SK-MEL-5 (cell line): ENCODE data around the gene MYBPC2. TPM values are rescaled to one million over a fixed set of nuclear protein-coding genes. Genes with fewer than 3 reads are reported as not detected.

Experiments
- DNase-seq: peaks from one replicate; pipeline ENCODE4 v3.0.0-alpha.2; 2016; ENCODE audit warnings: low read depth, low spot score
- in situ Hi-C: cut with HindIII; loops from 2 replicates; pipeline ENCODE4 v1.10.0; 2016; ENCODE audit warnings: low sequenced_read_pairs, high pct_unique_total_duplicates, low pct_unique_long_range_greater_than_20kb
- total RNA-seq: library from RNA; depleted of rRNA; stranded (reverse); fragments of >200 nt; shearing (Covaris generic); gene quantifications from 2 replicates; pipeline ENCODE4 v1.2.3, GENCODE V29; 2014

Gene MYBPC2
- total RNA-seq, 1 experiment from 2014 or later: not detected

DNA sequence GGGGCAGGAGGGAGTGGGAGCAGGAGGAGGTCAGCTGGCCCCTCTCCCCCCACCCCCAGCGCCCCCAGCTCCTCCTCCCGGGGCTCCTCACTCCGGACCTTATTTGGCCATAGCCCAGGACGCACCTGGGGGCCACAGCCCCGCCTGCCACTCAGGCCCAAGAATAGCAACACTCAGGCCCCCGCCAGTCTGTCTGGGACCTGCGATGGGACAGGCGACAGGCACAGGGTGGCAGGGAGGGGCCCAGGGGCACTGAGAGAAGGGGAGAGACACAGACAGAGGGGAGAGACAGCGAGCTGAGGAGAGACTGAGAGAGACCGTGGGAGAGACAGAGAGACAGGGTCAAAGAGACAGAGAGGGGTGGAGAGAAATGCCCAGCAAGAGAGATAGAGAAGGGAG, 68.1 kb downstream of the MYBPC2 start:
- no peak for DNase-seq
- in situ Hi-C loops: no loop called here

DNA sequence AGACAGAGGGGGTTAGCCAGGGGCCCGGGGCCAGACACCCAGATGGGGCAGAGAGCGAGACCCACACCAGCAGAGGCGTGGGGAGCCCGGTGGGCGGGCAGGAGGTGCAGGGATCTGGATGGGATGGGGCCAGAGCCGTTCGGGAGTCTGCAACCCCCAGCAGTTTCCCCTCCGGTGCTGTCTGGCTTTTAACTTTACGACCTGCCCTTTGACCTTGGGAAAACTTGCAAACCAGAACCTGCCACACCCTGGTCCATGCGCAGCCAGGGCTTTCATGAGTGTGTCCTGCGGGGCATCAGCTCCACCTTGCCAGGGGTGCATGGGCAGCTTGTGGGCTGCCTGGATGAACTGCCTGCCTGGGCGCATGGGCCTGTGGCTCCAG, 68.5 kb downstream of the MYBPC2 start:
- in situ Hi-C loops: no loop called here
- DNase-seq: no peak

DNA sequence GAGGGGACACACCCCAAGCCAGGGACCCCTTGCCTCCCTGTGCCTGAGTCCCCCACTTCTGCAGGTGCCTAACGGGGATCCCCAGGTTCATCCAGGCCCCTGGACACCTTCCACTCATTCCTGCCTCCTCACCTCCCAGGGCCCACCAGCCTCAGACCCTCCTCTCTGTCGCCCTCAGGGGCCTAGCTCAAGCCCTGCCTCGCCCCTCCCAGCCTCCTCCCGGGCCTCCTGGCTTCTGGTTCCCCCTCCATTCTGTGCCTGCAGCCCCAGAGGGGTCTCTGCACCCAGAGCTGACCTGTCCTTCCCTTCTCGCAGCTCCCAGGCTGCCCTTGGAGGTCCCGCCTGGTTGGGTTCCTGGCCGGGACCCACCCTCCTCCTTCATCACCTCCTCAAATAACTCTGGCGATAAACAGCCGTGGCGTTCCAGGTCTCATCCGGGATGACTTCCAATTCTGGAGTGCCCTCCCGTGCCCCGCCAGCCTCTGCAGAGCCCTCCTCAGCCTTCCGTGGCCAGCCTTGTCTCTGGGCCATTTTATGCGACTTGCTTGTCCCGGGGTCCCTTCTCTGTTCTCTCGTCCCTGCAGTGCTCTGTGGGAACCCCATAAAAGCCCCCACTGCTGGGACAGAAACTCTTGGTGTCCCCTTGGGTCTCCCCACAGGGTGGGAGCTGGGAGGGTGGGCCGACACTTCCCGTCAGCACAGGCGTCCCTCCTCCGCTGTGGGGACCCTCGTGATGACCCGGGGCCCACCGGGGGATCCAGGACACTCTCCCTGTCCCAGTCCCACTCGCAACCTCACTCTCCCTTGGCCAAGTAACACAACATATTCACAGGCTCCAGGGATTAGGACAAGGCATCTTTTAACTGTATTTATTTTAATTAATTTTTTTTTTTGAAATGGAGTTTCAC, 69.1 kb downstream of the MYBPC2 start:
- DNase-seq: no peak
- in situ Hi-C loops: no loop called here

DNA sequence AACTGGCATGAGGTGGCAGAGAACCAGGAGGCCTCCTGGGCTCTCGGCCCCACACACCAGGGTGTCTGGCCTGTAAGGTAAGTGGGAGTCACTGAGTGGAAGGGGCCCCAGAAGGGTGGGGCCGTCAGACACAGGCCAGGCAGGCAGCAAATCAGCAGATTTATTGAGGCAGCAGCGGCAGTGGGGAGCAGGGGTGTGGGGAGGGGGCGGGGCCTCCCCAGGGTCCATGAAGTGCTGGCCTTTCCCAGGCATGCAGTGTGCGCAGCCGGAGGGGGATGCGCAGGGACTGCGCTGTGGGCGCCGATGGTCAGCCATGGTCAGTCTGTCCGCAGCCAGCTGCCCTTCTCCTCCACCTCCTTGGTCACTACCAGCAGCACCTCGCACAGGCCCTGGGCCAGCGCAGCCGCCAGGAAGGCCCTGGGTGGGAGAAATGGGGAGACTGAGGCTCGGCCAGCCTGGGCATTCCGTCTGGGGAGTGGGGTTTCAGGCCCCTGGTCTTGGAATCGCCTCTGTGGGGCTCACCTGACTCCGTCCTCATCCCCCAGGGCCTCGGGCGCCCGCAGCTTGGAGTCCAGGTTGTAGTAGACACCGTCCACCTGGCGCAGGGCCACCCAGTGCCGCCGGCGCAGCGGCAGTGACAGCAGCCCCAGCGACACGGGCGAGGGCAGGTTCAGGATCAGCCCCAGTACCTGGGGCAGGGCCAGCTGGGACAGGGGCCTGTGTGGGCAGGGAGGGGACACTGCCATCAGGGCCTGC, 73.3 kb downstream of the MYBPC2 start:
- in situ Hi-C loops: no loop called here
- DNase-seq: no peak

DNA sequence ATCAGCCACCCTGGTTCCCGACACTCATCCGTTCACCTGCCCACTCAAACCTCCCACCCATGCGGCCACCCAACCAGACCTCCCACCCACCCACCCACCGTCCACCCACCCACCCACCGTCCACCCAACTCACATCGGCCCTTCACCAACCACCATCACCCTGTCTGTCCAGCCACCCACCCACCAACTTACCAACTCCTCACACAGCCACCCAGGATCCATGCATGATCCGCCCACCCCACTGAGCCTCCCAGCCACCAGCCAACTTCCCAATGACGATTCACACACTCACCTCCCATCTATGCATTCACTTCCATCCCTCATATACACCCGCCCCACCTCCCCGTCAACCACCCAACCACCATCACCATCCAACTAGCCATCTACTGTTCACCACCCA, 74.0 kb downstream of the MYBPC2 start:
- in situ Hi-C loops: no loop called here
- DNase-seq: no peak

DNA sequence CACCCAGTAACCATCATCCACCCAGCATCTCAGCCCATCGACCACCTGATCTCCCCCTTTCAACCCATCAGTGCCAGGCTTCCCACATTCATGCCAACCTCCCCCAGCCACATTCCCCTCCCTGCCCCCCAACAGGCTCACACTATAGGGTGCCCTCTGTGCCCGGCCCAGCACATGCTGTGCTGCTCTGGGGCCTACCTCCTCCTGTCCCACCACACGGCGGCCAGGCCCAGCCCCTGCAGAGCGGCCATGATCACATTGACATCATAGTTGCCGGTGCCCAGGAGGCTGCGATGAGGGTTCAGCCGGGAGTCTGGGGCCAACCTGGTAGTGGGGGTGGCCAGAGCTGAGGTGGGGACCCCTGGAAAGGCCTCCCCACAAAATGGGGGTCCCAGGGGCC, 74.7 kb downstream of the MYBPC2 start:
- in situ Hi-C loops: no loop called here
- no peak for DNase-seq

DNA sequence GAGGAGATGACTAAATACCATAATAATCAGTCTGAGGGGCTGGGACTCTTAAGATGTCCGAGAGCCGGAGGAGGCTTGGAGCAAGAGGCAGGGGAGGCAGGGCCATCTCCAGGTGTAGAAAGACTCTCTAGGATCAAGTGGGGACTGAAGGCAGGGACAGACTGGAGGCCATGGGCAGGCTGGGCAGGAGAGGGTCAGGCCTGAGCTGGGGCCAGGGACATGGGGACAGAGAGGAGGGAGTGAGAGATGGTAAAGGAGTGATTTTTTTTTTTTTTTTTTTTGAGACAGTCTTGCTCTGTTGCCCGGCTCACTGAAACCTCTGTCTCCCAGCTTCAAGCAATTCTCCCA, 76.1 kb downstream of the MYBPC2 start:
- in situ Hi-C loops: no loop called here
- DNase-seq: no peak

DNA sequence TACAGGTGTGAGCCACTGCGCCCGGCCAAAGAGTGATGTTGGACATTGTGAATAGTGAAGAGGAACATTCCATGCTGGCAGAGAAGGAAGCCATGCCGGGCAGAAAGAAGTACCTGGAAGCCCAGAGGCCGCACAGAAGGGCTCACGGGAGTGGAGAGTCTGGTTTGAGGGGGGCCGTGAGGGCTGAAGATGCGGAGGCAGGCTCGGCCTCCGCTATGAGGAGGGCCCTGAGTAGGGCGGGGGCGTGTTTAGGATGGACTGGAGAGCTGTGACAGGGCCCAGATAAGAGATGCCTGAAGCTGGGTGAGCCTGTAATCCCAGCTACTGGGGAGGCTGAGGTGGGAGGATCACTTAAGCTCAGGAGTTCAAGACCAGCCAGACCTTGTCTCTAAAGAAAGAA, 76.7 kb downstream of the MYBPC2 start:
- in situ Hi-C loops: no loop called here
- no peak for DNase-seq

DNA sequence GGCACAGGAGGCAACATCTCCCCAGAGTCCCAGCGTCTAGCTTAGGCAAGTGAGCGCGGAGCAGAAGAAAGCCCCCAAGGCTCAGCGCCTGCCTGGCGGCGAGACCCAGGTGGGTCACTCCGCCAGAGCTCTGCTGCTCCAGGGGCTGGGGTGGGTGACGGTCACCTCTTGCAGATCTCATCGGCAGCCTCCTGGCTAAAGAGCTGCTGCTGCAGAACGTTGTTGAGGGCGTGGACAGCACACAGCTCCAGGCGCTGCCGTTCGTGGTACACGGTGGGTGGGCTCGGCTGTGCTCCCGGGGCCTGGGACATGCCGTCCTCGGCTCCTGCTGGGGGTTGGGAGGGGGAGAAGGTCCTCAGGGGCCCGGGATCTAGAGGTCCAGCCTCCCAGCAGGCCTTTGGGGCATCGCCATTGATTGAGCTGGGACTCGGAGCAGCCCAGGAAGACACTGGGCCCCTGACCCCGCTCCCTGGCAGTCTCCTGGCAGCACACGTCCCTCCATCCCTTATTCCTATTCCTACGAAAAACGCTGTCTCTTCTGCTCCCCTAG, 77.5 kb downstream of the MYBPC2 start:
- DNase-seq: no peak
- in situ Hi-C loops: no loop called here

DNA sequence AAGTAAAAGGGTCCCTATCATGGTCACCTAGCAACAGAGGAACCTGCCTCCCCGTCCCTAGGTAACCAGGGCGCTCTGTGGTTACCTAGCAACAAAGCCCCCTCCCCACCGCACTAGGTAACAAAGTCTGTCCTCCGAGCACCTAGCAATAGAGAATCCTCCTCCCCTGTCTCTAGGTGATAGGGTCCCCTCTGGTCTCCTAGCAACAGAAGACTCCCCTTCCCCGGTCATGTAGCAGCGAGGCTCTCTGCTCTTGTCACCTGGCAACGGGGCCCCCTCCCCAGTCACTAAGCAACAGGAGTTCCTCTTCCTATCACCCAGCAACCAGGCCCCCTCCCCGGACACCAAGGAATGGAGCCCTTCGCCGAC, 78.0 kb downstream of the MYBPC2 start:
- no peak for DNase-seq
- in situ Hi-C loops: no loop called here

DNA sequence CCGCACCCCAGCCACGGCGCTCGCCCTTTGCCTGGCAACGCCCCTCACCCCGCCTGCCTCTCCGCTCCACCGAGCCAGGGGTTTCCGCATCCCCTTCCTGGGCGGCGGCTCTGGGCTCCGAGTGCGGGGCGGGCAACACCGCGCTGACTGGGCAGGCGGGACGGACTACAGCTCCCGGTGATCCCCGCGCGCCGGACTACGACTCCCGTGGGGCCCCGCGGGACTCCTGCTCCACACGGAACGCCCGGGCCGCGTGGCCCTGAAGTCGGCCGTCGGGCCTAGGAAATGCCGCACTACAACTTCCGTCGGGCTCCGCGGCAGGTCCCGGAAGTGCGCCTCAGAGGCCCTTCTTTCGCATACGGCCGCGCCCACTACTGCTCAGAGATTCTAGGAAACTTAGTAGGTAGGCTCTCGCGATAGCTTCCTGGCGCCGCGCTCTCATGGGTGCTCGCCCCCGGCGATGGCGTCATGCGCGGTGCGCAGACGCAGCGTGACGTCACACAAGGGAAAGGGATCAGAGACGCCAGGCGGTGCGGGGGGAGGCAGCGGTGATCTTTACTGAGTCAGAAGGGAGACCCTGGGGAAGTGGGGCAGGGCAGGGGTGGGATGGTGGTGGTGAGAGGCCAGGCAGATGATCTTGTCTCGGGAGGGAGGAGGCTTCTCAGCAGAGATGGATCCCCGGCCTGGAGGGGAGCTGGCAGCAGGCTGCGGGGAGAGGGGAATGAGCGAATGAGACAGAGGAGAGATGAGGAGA, 78.6 kb downstream of the MYBPC2 start, which contains the start of gene JOSD2:
Gene JOSD2 (minus strand): TSS at position 123 of the 754 bp plus-strand sequence. CDS start 760 bp downstream, outside the sequence.
- in situ Hi-C loops: no loop called here
- DNase-seq: peak; percentile 99

DNA sequence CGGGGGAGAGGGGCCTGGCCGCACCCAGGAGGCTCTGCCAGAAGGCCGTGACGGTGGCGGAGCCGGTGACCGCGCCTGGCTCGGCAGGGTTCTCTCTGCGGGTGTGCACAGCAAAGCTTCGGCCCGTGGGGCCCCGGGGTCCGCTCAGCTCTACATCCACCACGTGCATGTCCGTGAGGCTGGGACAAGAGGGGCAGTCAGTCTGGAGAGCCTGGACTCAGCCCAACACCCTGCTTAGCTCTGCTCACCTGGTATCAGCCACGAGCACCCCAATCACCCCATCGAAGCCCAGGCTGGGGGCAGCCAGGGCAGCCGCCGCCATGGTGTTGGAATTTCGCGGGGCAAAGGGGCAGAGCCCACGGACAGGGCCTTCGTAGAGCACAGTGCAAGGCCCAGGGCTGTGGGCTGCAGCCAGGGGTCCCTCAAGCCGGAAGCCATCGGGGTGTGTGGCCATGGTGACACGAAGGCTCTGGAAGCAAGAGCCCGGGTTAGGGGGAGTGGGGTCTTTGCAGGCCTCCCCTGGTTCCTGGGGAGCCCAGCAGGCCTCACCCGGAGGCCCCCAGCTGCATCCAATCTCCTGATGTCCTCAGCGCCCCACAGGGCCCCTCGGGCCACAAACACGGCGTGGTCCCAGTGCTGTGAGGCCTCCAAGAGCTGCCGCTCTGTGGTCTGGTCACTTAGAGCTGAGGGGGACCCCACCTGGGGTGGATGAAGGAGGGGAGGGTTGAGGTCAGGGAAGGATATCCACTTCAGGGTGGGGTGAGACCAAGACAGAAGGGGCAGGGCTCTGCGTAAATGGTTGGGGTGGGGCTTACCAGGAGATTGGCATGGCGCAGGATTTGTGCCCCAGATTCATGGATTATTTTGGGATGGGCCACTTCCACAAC, 79.7 kb downstream of the MYBPC2 start:
- DNase-seq: no peak
- in situ Hi-C loops: no loop called here

DNA sequence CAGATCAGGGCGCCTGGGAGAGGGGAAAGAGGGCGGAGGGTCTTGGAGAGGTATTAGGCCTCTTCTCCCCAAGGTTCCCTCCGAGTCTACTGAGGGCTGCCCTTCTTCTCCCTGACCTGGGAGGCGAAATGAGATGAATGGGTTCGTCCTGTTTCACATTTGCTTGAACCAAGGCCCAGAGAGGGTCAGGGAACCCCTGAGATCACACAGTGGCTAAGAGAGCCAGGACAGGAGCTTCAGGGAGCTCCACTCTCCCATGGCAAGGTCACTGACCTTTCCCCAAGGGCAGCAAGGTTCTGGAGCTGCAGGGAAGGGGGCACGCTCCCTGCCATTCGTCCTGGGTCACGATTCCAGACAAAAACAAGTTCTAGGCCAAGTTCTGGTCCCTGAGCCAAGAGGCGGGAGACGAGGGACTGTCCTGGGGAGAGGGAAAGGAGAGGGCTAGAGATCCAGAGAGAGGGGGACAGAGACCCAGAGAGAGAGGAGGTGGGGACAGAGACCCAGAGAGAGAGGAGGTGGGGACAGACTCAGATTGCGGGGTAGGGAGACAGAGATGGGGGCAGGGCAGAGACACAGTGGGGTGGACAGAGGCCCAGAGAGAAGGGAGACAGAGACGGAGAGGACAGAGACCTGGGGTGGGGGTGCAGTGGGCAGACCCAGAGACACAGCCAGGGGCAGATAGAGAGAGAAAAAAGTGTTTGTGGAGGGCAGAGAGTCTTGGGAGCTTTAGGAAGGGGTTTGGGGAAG, 80.5 kb downstream of the MYBPC2 start:
- DNase-seq: no peak
- in situ Hi-C loops: no loop called here

DNA sequence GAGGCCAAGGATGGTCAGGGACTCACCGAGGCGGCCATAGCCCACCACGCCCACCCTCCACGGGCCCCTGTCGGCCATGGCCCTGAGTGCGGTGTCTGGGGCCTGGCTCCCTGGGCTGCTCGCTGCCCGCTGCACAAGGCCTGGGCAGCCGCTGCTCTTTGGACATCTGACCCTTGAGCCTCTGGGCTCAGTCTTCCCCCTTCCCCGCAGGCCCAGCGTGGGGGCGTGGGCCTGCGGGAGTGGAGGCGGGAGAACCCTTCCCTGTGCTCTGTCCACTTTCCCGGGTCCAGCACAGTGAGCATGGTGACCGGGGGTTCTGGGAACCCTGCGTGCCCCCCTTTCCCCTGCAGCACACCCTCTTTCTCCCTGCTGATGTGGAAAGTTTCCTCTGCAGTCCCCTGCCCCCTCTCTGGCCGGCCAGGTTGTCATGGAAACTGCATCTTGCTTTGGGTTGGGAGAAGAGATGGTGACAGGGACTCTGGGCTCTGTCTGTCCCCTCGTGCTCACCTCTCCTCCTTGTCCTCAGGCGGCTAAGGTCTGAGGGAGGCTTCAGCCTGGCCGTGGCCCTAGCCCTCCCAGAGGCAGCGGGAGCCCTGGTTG, 81.2 kb downstream of the MYBPC2 start, which contains the start of gene ASPDH:
Gene ASPDH (minus strand): TSS at position 168 of the 600 bp plus-strand sequence. CDS start 90 bp downstream, at position 78.
- no peak for DNase-seq
- in situ Hi-C loops: no loop called here

DNA sequence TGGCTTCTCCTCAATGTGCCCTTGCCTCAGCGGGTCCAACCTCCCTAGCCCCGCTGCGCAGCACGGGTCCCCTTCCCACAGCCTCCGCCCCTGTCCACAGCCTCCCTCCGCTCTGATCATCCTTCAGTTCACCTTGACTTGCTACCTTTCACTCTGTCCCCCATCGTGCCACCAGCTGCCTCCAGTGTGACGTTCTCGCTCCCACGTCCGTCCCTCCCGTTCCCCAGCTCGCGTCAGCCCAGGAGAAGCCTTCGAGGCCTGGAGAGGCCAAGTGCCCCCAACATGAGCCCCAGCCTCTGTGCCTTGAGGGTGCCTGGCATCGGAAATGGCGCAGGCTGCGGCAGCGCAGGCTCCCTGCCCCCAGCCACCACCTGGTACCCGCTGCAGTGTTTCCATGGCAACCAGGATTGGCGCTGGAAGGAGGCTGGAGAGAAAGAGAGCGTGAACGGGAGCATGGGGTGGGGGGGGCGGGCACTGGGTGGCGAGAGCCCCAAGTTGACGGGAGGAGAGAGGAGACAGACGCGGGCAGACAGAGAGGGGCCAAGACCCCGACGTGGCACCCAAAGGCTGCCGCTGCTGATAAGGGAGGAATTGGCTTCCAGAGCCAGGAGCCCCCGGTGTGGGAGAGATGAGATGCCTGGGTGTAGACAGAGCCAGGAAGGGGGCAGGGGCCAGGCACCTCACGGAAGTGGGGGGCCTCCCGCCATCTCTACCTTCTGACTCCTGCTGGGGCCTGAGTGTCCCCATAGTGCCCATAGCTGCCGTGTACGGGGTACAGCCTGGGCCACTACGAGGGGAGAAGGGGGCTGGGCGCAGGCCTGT, 81.9 kb downstream of the MYBPC2 start:
- in situ Hi-C loops: no loop called here

More for the DNA sequence above, 81.9 kb downstream of the MYBPC2 start:
- no peak for DNase-seq
